Tongue (tissue), 2 donors: Measurements from ENCODE around the gene SLC6A6. TPM values are rescaled to one million over a fixed set of nuclear protein-coding genes. Genes with fewer than 3 reads are reported as not detected.
A peak's percentile ranks its signal among the peaks of the same experiment; 100 is the strongest.
"Not testable (repeated sequence)": the region's sequence is repeated elsewhere in the genome, so short reads cannot be mapped to it uniquely, and the experiment has no call there.

ENCODE experiments used
- DNase-seq: peaks from one replicate; pipeline ENCODE4 v3.0.0-alpha.2; 2015
- total RNA-seq: library from RNA; depleted of rRNA; stranded (reverse); fragments of >200 nt; gene quantifications from one replicate; pipeline ENCODE4 v1.2.3, GENCODE V29; 2014

SLC6A6 gene
- total RNA-seq, 1 donor from 2014 or later = 19.8 TPM

DNA sequence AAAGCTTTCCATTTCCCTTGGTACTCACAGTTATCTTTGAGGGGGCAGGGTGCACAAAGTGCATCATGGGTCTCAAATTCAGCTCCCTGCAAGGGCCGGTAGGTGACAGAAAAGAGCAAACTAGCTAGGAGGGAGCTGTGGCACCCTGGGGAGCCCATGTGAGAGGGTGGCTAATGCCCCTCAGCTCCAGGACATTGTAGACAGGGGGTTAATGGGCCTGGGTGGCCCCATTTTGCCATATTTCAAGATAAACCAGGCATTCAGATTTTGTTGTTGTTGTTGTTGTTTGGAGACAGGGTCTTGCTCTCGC is 3.7 kb upstream of the SLC6A6 start:
- no peak for DNase-seq

DNA sequence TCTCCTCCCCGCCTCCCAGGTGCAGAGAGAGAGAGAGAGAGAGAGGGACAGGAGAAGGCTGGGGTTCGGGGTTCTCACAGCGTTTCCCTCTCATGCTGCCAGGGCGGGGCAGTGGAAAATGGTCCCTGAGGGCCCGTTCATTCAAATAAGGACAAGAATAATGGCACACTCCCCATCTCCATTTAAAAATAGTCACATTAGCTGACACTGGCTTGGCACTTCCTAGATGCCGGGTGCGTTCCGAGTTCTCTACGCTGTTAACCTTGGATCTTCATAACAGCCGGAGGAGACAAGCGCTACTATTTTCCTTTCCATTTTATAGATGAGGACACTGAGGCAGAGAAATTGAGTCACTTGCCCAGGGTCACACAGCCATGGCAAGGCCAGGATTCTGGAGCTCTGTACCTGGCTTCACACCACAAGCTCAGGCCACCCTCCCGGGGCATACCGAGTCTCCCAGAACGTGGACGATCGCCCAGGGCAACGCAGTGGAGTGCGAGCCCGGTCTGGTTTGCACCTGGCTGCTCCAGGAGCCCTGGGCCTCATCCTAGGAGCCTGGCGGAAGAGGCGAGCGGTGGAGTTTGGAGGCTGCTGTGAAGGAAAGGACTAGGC is 608 bp upstream of the SLC6A6 start:
- peak; percentile 33 for DNase-seq

DNA sequence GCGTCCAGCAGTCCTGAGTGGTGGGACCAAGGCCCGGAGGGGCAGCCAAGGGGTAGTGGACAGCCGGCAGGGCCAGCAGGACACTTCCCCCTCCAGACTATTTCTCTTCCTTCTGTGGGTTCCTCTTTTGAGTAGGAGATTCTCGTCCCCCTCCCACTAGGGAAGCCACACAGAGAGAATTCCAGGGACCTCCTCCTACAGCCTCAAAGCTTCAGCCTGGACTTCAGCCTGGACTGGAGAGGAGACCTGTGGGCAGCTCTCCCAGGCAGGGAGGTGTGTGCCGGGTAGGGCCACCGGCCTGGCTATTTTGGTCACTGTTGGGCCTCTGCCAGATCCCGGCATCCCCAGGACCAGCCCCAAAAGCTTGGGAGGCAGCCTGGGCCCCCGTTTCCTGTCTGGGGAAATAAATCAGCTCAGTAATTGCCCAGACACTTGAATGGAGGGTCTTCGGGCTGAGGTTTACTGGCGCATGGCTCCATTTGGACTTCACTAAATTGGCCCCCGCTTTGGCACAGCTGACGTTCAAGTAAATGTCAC is 1.3 kb downstream of the SLC6A6 start:
- DNase-seq = peak; percentile 70

DNA sequence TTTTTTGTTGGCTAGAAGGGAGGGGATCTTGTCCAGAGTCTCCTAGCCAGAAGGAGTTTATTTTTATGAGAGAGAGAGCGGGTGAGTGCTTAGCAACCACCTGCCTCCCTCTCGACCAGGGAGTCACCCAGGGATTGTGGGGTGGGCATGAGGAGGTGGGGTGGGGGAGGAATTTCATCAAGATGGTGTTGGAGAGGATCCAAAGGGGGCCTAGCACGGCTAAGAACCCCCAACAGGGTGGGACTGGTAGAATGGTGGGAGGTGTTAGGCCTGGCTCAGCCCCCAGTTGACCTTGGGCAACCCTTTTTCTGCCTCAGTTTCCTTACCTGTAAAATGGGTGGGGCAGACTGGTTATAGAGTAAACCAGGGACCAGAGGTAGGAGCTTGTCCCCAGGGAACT is 1.8 kb downstream of the SLC6A6 start:
- DNase-seq = no peak

DNA sequence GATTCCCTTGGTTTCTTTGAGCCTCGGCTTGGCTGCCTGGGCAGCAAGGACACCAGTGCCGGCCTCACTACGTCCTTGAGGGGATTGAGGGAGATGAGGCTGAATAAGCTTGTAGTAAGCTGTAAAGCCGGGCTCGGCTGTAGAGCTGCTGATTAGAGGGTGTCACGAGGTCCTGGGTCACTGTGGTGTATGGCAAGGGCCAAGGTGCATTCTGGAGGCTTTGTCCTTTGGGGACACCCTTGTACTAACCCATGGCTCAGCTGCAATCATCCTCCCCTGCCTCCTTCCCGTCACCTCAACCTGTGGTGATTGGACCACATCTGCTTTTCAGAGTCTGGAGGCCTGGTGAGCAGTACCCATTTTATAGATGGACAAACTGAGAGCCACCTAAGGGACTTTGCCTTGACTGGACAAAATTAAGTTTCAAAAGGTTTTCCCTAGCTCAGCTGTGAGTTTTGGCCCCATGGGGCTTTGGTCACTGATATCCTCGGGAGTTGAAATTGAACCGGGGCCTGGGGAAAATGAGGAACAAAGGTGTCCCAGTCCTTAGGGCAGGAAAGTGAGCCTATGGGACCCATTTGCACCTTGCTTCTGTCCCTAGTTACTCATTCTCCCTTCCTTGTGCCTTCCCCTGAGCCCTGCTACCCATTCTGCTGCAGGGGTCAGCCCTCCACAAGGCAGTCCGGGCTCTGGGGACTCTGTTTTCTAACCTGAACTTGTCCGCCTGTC is 2.4 kb downstream of the SLC6A6 start:
- DNase-seq = no peak

DNA sequence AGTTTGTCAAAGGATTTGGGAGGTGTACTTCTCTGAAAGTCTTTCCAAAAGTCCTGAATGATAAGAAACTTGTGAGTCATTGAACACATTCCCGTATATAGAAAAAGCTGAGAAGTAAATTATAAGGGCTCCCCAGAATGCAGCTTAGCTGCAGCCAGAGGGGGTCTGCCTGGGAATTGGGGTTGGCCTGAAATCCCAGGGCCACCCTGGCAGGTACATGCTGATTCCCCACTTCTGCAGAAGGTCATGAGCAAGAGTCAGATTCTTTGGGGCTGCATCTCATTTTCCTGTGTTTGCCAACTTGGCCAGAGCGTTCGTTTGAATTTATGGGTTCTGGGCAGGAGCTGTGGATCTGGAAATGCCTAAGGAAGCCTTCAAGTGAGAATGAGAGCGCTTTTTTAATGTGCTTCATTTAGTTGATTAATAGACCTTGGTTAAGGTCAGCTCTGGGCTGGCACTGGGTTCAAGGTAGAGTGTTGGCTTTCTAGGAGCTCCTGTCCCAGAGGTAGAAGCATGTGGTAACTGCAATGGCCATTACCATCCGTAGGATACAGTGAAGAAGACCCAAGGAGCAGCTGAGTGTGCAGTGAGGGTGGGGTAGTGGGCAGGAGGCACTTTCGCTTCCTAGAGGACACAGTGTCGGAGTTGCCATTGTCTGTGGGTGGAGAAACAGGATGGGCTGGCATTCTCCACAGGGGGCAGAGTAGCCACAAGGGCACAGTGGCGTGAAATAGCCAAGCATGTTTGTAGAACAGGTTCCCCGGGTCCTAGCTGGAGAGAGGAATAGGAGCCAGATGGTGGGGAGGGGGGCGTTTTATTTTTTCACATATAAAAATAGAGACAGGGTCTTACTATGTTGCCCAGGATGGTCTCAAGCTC is 3.2 kb downstream of the SLC6A6 start:
- DNase-seq = no peak

DNA sequence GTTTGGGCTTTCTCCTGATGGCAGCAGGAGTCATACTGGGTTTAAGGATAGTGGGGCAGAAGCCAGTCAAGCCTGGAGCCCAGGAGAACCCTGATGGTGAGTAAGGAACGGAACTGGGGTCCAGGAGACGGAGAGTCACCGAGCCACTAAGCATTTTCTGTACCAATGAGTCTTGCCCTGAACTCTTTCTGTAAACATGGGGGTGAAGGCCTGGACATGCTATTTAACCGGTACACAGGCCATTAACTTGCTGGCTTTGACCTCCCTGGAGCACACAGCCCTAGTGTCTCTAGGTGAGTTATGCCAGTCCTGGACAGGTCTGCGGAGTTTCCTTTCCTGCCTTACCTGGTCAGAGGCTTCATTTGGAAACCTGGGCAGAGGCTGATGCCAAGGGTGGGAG is 3.9 kb downstream of the SLC6A6 start:
- no peak for DNase-seq

DNA sequence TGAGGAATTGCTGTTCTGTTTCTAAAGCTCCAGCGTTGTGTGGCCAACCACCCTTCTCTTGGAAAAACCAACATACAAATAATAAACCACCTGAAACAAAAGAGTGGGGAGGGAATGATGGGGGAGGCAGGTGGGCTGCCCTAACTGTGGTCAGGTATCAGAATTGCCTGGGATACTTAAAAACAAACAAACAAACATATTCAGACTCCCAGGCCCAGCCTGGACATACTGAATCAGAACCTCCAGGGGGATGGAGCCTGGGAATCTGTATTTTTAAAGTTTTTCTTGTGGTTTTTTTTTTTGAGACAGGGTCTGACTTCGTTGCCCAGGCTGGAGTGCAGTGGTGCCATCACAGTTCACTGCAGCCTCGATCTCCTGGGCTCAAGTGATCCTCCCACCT is 4.4 kb downstream of the SLC6A6 start:
- DNase-seq = no peak

DNA sequence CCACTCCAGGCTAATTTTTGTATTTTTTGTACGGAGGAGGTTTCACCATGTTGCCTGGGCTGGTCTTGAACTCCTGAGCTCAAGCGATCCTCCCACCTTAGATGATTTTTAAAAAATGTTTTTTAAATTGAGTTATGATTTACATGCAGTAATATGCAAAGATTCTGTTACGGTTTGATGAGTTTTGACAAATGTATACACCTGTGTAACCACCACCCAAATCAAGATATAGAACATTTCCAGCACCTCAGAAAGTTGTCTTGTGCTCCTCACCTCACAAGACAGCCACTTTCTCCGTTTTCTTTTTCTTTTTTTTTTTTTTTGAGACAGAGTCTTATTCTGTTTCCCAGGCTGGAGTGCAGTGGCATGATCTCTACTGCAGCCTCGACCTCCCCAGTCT is 4.8 kb downstream of the SLC6A6 start:
- no peak for DNase-seq

DNA sequence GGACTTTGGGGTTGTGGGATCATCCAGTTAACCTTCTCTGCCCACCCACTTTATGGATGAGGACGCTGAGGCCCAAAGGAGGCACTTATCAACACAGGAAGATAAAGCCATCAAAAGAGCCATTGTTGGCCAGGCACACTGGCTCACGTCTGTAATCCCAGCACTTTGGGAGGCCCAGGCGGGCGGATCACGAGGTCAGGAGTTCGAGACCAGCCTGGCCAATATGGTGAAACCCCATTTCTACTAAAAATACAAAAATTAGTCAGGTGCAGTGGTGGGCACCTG is 7.3 kb downstream of the SLC6A6 start:
- DNase-seq = not testable (repeated sequence)

DNA sequence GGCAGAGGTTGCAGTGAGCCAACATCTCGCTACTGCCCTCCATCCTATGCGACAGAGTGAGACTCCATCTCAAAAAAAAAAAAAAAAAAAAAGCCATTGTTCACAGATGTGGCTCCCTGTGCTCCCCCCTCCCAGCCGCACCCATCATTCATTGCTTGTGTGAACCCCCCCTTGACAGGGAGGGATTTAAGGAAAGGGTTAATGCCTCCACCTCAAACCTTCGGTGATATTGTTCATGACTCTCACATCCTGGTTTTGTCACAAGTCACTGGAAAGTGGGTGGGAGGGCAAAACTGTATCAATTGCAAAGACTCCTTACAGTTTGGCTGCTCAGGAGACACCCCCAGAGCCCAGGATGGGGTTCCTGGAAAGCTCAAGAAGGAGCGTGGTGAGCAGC is 7.7 kb downstream of the SLC6A6 start:
- DNase-seq = no peak

DNA sequence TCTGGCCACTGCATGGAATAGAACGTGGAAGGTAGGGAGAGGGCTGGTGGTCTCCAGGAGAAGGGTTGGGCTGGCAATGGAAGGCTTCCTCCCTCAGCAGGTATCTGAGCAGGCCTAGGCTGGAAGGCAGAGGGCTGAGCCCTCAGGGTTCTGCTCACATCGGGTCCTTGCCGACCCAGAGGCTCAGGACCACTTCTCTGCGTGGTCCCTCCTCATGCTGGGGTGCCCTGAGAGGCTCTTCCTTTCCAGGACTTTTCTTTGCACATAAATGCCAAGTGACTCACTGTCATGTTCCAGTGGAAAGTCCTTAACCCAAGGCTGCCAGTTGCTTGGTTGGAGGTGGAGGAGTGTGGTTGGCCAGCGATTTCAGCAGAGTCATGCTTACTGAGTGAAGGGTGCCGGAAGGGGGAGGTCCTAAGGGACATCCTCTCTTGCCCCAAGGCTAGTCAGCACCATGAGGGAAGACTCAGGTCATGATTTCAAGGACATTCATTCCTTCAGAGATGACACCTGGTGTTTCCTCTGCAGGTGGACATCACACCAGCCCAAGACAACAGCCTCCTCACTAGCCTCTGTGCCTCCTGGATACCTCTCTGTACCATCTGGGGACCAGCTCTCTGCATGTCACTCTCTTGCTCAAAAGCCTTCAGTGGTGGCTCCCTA is 8.2 kb downstream of the SLC6A6 start:
- no peak for DNase-seq

DNA sequence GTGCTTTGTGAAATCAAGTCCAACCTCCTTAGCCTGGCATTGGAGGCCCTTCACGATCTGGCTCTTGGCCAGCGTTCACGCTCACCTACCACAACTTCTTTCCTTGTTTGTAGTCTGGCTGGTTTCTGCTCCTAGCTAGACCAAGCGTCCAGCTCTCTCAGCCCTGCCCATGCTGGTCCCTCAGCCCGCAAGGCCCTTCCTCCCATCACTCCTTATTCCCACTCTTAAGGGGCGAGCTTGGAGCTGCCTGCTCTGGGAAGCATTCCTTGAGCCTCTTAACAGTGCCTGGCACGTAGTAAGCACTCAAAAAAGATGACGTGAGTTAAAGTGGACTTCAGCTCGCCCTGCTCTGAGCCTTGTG is 8.7 kb downstream of the SLC6A6 start:
- DNase-seq = no peak

DNA sequence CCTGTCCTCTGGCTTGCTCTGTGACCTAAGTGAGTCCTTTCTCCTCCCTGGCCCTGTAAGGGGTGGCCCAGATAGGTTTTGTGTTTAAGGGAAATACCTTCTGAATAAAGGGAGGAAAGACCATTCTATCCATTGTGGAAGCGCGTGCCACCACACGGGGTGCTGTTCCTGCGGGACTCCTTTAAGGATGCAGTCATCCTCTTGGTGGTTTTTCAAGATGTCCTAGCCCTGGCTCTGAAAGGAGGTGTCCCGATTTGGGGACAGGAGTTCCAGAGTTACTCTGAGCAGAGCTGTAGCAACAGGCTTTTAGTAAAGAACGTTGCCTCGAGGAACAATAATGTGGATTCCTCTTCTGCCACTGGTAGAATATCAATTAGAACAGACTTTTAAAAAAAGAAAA is 9.6 kb downstream of the SLC6A6 start:
- DNase-seq = no peak

DNA sequence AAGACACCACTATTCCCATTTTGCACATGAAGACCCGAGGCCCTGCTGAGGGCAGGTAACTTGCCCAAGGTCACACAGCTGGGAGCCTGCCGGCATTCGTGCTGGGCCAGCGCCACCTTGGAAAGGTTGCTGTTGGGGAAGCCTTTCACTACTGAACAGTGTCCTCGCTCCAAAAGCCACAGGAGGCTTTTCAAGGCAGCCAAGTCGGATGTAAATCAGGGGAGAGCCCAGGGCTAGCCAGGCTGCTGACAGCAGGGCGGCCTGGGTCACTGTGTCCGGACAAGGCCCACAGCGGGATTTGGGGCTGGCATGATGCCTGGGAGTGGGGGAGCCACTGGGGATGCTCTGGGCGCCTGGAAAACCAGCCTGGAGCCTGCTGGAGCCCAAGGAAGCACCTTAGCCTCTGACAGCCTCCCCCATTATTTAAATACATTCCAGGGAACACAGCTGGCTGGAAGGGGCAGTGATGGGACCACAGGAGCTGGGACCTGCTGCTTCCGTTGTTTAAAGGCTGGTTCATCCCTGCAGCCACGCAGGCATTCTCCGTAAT is 10.5 kb downstream of the SLC6A6 start:
- no peak for DNase-seq

DNA sequence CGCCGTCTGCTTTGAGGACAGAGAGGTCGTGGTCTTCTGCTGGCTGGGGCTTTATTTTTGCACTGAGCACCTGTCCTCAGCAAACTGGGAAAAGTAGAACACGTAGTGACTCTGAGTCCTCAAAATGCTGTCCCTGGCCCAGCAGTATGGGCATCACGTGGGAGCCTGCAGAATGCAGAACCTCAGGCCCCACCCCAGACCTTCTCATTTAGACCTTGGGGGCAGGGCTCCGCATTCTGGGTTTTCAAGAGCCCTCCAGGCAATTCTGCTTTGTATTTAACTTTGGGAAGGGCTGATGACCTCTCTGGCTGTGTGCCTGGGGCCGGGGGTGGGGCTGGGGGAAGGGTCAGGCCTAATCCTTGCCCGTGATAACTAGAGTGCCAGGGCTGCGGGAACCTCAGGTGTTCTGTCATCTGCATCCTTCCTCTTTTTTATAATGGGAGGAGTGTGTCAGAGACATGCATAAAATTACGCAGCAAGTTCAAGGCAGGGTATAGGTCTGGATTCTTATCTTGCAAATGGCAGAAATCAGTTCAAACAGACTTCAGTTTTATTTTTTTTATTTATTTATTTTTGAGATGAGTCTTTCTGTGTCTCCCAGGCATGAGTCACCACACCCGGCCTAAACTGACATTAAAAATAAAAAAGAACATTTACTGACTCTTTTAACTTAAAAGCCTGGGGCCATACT is 11.1 kb downstream of the SLC6A6 start:
- no peak for DNase-seq

DNA sequence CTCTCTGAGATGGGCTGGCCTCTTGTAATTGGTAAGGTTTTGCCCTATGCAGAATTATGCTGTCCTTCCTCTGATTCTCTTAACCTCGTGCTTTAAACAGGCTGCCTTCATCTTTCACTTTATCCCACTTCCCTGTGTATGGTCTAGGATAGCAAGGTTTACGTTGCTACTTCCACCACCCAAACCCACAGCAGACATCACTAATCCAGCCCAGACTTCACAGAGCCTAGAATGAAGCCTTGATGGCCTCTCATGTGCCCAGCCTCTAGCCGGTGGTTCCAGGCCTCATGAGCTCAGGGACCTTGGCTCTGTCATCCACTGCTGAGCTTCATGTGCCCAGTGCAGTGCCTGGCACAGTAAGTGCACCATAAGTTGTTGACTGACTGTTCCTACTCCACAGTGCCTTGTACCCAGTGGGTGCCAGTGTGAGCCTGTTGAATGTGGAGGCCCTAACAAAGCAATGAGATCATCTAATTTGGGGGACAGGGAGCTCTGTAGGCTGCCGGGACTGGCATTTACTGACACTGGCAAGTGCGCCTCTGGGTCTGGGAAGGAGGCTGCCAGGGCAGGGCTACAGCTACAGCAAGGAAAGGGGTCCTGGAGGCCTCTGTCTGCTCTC is 12.5 kb downstream of the SLC6A6 start:
- DNase-seq = no peak

DNA sequence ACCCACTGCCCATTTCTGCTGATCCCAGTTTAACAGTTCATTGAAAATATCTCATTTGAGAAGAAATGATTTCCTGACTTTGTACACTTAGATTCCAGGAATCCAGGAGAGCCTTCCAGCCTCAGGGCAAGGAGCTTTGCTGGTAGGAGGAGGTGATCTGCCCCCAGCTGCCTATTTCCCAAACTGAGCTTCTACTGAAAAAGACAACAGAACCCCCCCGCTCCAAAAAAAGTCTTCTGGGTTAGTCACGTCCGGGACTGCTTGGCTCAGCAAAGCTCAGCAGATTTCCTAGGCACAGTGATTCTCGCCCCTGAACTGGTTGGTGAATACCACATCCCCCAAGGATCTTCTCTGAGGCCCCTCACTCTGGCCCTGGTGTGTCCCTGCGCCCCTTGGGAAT is 13.1 kb downstream of the SLC6A6 start:
- no peak for DNase-seq

DNA sequence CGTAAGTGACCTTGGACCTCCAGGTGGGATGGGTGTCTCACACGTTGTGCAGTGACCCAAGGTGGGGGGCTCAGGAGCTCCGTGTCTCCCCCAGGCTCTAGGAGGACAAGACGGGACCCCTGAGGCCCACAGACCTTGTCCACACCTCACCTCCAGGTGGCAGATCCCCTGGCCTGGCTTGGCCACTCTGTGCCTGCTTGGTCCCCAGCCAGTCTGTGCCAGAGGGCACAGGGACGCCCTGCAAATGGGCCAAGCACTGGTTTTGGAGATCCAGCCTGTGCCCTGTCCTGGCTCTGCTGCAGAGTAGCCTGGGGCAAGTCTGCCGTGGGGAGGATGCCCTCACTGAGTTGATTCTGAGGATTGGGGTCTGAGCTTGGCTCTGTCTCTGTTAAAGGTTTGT is 14.0 kb downstream of the SLC6A6 start:
- DNase-seq = no peak

DNA sequence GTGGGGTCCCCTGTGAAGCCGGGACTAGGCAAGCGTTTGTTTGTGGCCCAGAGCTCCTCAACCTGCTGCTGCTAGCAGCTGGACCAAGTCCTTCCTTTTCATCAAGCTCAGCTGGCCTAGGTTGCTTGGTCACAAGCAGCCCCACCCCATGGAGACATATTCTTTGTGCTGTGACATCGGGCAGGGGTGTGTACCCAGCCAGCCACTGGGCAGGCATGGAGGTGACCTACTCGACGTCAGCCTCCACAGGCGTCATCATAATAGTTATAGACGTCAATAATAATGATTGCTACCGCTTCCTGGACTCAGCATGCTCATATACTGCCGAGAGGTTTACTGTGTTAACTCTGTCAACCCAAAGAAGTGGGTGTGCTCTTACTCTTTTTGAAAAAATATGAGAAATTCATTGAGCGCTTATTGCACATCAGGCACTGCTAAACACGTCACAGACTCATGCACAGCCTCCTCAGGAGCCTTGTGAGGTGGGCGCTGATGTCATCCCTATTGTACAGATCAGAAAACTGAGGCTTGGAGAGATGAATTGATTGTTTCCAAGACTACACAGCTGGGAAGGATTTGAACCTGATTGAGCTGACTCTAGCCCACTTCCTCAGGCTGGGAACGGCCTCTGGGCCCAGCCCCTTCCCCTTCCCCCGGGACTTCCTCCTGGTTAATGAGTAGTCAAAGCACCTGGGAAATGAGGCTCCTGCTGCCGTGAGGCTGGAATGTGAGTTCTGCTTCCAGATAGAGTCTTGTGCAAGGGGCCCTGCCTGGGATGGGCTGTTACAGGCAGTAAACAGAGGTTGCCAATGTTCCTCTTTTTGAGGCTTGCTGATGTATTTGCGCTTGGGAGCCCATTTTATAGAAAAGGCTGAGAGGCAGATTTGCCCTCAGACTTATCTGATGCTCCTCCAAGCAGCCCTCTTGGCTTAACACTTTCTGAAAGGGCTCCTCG is 16.2 kb downstream of the SLC6A6 start:
- DNase-seq = no peak
